HG03196 (cell line): ENCODE measurements around the gene AMDHD2.
"Not testable (repeated sequence)": the region's sequence is repeated elsewhere in the genome, so short reads cannot be mapped to it uniquely, and the experiment has no call there.

Experiments
- ATAC-seq: cut with Tn5 transposase; IDR thresholded peaks from one replicate; pipeline ENCODE4 v1.9.1; 2021; ENCODE audit not compliant: unreplicated experiment

AMDHD2 gene

GRCh38 chr16:2531696-2532493 lies 11.7 kb downstream of the AMDHD2 start:
- peak; percentile 69 for ATAC-seq

- ATAC-seq, result no peak
These were observed 12.4 kb downstream of the AMDHD2 start for GRCh38 chr16:2532494-2533141.

GRCh38 chr16:2533142-2533755 lies 13.1 kb downstream of the AMDHD2 start:
- not testable (repeated sequence) for ATAC-seq

GRCh38 chr16:2533912-2534311 lies 13.7 kb downstream of the AMDHD2 start:
- no peak for ATAC-seq

- ATAC-seq, result not testable (repeated sequence)
These were observed 14.2 kb downstream of the AMDHD2 start for GRCh38 chr16:2534335-2534734.

- ATAC-seq, result no peak
These were observed 15.4 kb downstream of the AMDHD2 start for GRCh38 chr16:2535625-2536013.

- ATAC-seq, result peak; percentile 81
These were observed 17.5 kb downstream of the AMDHD2 start, which contains the start of gene PDPK1 for GRCh38 chr16:2537451-2538379. PDPK1 (plus strand) TSS chr16:2538021; CDS start chr16:2538113, 92 bp downstream.

GRCh38 chr16:2539192-2539844 lies 19.1 kb downstream of the AMDHD2 start:
- not testable (repeated sequence) for ATAC-seq

GRCh38 chr16:2539845-2540458 lies 19.8 kb downstream of the AMDHD2 start:
- ATAC-seq, result not testable (repeated sequence)

GRCh38 chr16:2540912-2541311 lies 20.7 kb downstream of the AMDHD2 start:
- not testable (repeated sequence) for ATAC-seq

GRCh38 chr16:2541409-2541808 lies 21.2 kb downstream of the AMDHD2 start:
- ATAC-seq, result not testable (repeated sequence)

- not testable (repeated sequence) for ATAC-seq
These were observed 23.6 kb downstream of the AMDHD2 start for GRCh38 chr16:2543771-2544170.

- not testable (repeated sequence) for ATAC-seq
These were observed 30.2 kb downstream of the AMDHD2 start for GRCh38 chr16:2550283-2550878.

- not testable (repeated sequence) for ATAC-seq
These were observed 31.3 kb downstream of the AMDHD2 start for GRCh38 chr16:2551420-2551889.

- not testable (repeated sequence) for ATAC-seq
These were observed 34.7 kb downstream of the AMDHD2 start for GRCh38 chr16:2554709-2555425.

- not testable (repeated sequence) for ATAC-seq
These were observed 37.0 kb downstream of the AMDHD2 start for GRCh38 chr16:2557150-2557549.

GRCh38 chr16:2560131-2560797 lies 40.1 kb downstream of the AMDHD2 start:
- ATAC-seq, result peak; percentile 46

- peak; percentile 54 for ATAC-seq
These were observed 40.6 kb downstream of the AMDHD2 start for GRCh38 chr16:2560798-2561133.
